HepG2 (cell line): ENCODE data around the gene TNFRSF25. TPM values are rescaled to one million over a fixed set of nuclear protein-coding genes. Genes with fewer than 3 reads are reported as not detected.
A peak's percentile ranks its signal among the peaks of the same experiment; 100 is the strongest.
"Not testable (repeated sequence)": the region's sequence is repeated elsewhere in the genome, so short reads cannot be mapped to it uniquely, and the experiment has no call there.

Source experiments
- ATAC-seq: fragments of 200-7000 bp; cut with Tn5 transposase; 3 replicates; pipeline ENCODE4 v1.9.1; 2020; ENCODE audit warnings: mild to moderate bottlenecking, moderate library complexity
- BruUV-seq: library from RNA; stranded (reverse); fragments of 400-500 nt; replicated peaks from 2 replicates; lab custom pipeline; 2021; lab: Mats Ljungman, UMichigan
- CTCF ChIA-PET: fragments of 300-600 bp; formaldehyde crosslinking; extraction: SDS; loops from one replicate; lab custom pipeline; 2021; ENCODE audit warnings: low total read pairs, inconsistent platforms, low intra/inter-chr PET ratio; lab: Yijun Ruan, JAX
- POLR2A ChIA-PET: fragments of 350-600 bp; sonication (Branson Sonifier 250); formaldehyde crosslinking; loops from one replicate; lab custom pipeline; 2020; ENCODE audit warnings: antibody characterized with exemption, inconsistent platforms; lab: Yijun Ruan, JAX
- DNase-seq: peaks from one replicate; pipeline ENCODE4 v3.0.0-alpha.2; 2015; ENCODE audit warnings: low spot score
- FAIRE-seq: peaks from 3 replicates; lab custom pipeline; 2011; peaks lifted over from hg19 to GRCh38; lab: Jason Lieb, UNC
- H2AFZ ChIP-seq: one replicate; pipeline ENCODE4 v1.6.1; 2011; ENCODE audit warnings: low read length, inconsistent platforms
- H3K27ac ChIP-seq: fragments of 300-600 bp; 3 replicates; pipeline ENCODE4 v1.8.0; 2011; ENCODE audit warnings: mixed run types, mild to moderate bottlenecking, mixed read lengths, low read length, inconsistent platforms; ENCODE audit not compliant: insufficient read depth; ENCODE audit errors: extremely low read length
- H3K27me3 ChIP-seq, 2 experiments: fragments of 200-600 bp in 1 of 2; 2 replicates in 1 of 2; 3 replicates in 1 of 2; pipeline versions ENCODE4 v1.6.0 to v1.8.0; 2011; ENCODE audit warnings: low read length in 2 of 2, mild to moderate bottlenecking in 2 of 2, moderate library complexity in 2 of 2, inconsistent platforms in 1 of 2; ENCODE audit not compliant: insufficient read depth in 2 of 2, control insufficient read depth in 1 of 2
- H3K36me3 ChIP-seq, 2 experiments: fragments of 200-600 bp in 1 of 2; replicated peaks in 1 of 2; 2 replicates in 1 of 2; 3 replicates in 1 of 2; pipeline versions ENCODE4 v1.5.1 to v1.8.0; 2011; ENCODE audit warnings: low read length in 2 of 2, inconsistent platforms in 1 of 2; ENCODE audit not compliant: insufficient read depth in 2 of 2, control insufficient read depth in 1 of 2
- H3K4me1 ChIP-seq: 2 replicates; pipeline ENCODE4 v1.5.1; 2012; ENCODE audit warnings: low read length, inconsistent platforms; ENCODE audit not compliant: insufficient read depth
- H3K4me2 ChIP-seq: 2 replicates; pipeline ENCODE4 v1.6.0; 2011; ENCODE audit warnings: low read depth, low read length, inconsistent platforms
- H3K4me3 ChIP-seq, 3 experiments: fragments of 200-600 bp in 1 of 3; sonication (generic), shearing (Covaris generic) in 1 of 3; replicated peaks in 1 of 3; 2 replicates each; pipeline ENCODE4 v1.5.1; 2011 to 2016; ENCODE audit warnings: low read length in 3 of 3, inconsistent platforms in 2 of 3, low read depth in 2 of 3, mild to moderate bottlenecking in 2 of 3, control low read depth in 1 of 3, mixed read lengths in 1 of 3; ENCODE audit not compliant: insufficient read depth in 1 of 3
- H3K79me2 ChIP-seq: one replicate; pipeline ENCODE4 v1.6.1; 2011; ENCODE audit warnings: low read length, inconsistent platforms; ENCODE audit not compliant: insufficient read depth
- H3K9ac ChIP-seq: 2 replicates; pipeline ENCODE4 v1.6.0; 2011; ENCODE audit warnings: mild to moderate bottlenecking, low read depth, low read length, inconsistent platforms; ENCODE audit not compliant: insufficient read depth
- H3K9me3 ChIP-seq: 2 replicates; pipeline ENCODE4 v1.5.1; 2012; ENCODE audit warnings: mild to moderate bottlenecking, low read length
- H4K20me1 ChIP-seq: 2 replicates; pipeline ENCODE4 v1.6.0; 2011; ENCODE audit warnings: inconsistent platforms, mild to moderate bottlenecking, low read length, moderate library complexity; ENCODE audit not compliant: insufficient read depth
- NR2F1 ChIP-seq, 2 experiments: fragments of 450-650 bp in 1 of 2; formaldehyde crosslinking in 1 of 2; IDR thresholded peaks; 2 replicates each; pipeline versions ENCODE4 v1.5.0 to v1.6.1; 2016 to 2020; ENCODE audit warnings: mild to moderate bottlenecking in 1 of 2, missing compliant biosample characterization in 1 of 2, missing genetic modification reagents in 1 of 2, moderate library complexity in 1 of 2
- NR2F6 ChIP-seq, 2 experiments: IDR thresholded peaks; 2 replicates each; pipeline ENCODE4 v1.6.1; 2016; ENCODE audit warnings: antibody characterized with exemption in 1 of 2, mild to moderate bottlenecking in 1 of 2
- ZNF281 ChIP-seq: sonication (generic); formaldehyde crosslinking; IDR thresholded peaks from 2 replicates; pipeline ENCODE4 v1.4.0; 2020; ENCODE audit warnings: missing genetic modification reagents, borderline replicate concordance
- ZNF629 ChIP-seq: sonication (generic); formaldehyde crosslinking; conservative IDR thresholded peaks from 2 replicates; pipeline ENCODE4 v1.5.0; 2020; ENCODE audit warnings: missing genetic modification reagents
- ZNF768 ChIP-seq: sonication (generic); formaldehyde crosslinking; IDR thresholded peaks from 2 replicates; pipeline ENCODE4 v1.4.0; 2020; ENCODE audit warnings: missing genetic modification reagents
- ZNF770 ChIP-seq: sonication (generic); formaldehyde crosslinking; IDR thresholded peaks from 2 replicates; pipeline ENCODE4 v1.5.0; 2020; ENCODE audit warnings: mild to moderate bottlenecking, missing genetic modification reagents
- WGBS: methylation state at CpG from one replicate; pipeline ENCODE4 v1.1.6; 2017; ENCODE audit warnings: low lambda C conversion rate; 5-methylcytosine and 5-hydroxymethylcytosine counted together
- in situ Hi-C: cut with HindIII; loops from 2 replicates; pipeline ENCODE4 v1.10.0; 2017; ENCODE audit warnings: low pct_unique_long_range_greater_than_20kb; ENCODE audit not compliant: extremely low pct_ligation_motif_present
- intact Hi-C: fragments of 100-400 bp; cut with micrococcal nuclease; formaldehyde crosslinking; loops from one replicate; pipeline ENCODE4 v1.10.0; 2022; ENCODE audit not compliant: unreplicated experiment
- polyA plus RNA-seq, 8 experiments: library from polyadenylated mRNA; depleted of rRNA in 3 of 8; stranded (reverse) in 7 of 8; unstranded in 1 of 8; fragments of >200 nt; fragmentation: Illumina TruSeq in 4 of 8; extraction: Trizol in 4 of 8; gene quantifications; 2 replicates each; pipeline versions ENCODE4 v1.2.1 to v1.2.3, GENCODE V29; 2011 to 2016; ENCODE audit warnings: low read depth in 4 of 8, missing spikeins in 1 of 8, mixed read lengths in 1 of 8; ENCODE audit not compliant: insufficient read depth in 1 of 8
- total RNA-seq, 5 experiments: library from RNA; depleted of rRNA; stranded (reverse); fragments of >200 nt; fragmentation: Illumina TruSeq; extraction: Trizol; gene quantifications; 2 replicates each; pipeline ENCODE4 v1.2.3, GENCODE V29; 2016; ENCODE audit warnings: low read depth in 1 of 5

The TNFRSF25 gene
- total and polyA plus RNA-seq, 2 of the 13 experiments (the other 11 are each of a cell fraction or from before 2014, with no cell fraction given): 1.4 to 1.5 TPM

DNA sequence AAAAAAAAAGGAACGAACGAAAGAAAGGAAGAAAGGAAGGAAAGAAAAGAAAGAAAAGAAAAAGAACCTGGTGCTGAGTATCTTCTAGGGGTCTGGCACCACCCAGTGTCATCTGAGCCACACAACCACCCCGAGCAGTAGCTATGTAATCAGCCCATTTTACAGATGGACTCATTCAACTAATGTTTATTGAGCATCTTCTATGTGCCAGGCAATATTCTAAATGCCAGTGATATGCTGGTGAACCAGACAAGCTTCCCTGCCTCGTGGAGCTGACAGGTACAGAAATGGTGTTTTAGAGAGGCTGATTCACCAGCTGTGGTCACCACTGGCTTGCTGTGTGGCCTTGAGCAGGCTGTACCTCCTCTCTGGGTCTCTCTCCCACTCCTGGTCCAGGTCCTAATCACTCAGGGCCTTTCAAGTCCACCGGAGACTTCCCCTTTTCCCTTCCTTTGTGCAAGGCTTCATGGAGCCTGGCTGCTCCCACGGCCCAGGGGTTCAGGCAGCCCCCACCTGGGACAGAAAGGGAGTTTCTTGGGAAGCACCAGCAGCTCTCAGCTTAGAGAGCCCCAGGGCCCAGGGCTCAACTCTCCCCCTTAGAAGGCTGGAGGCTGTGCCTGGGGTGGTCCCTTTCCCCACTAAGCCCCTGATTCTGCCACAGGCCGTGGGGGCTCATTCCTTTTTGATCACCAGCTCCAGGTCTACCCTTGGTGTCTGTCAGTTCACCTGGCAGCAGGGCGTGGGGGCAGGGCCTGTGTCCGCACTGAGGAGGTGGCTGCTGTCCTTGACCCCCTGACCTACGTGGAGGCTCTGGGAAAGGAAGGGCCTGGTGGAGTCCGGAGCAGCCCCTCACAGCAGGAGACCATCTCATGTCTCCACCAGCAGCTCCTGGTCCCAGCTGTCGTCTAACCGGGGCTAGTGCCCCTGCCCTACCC lies 34.1 kb downstream of the TNFRSF25 start:
- POLR2A ChIA-PET, intact Hi-C loops, H3K79me2 ChIP-seq, H2AFZ ChIP-seq, H3K27ac ChIP-seq, in situ Hi-C loops, DNase-seq, BruUV-seq, H3K4me3 ChIP-seq, CTCF ChIA-PET, H3K9me3 ChIP-seq, H3K36me3 ChIP-seq, H4K20me1 ChIP-seq, H3K9ac ChIP-seq: not testable (repeated sequence)
- peak; percentile 32 for FAIRE-seq
- Histone ChIP-seq H3K4me2 (peak overlapping the region; percentile 27), H3K4me1 (peaks cover 21% of the 10 kb centered on the region), H3K27me3 (peaks cover 18 to 64% of the 10 kb centered on the region in 2 experiments)
- TF ChIP-seq ZNF770 (CRISPR knock-in tag): 0 out of 2 replicates have a peak, but pooled peaks have one; percentile 13
- peak in 1 of 2 experiments; percentile 53; a peak in 1 of 4 replicates for TF ChIP-seq NR2F1 (CRISPR knock-in tag; IDR thresholded peaks at IDR 0.05)
- TF ChIP-seq ZNF629 (CRISPR knock-in tag): peak; percentile 66
- TF ChIP-seq NR2F6 (IDR thresholded peaks at IDR 0.05): peak; percentile 65
- peak; percentile 86 for TF ChIP-seq NR2F6 (CRISPR knock-in tag; IDR thresholded peaks at IDR 0.05)
- TF ChIP-seq ZNF281 (CRISPR knock-in tag): peak; percentile 47; the same call in 1 of the 2 replicates
- peak; percentile 58 for TF ChIP-seq ZNF768 (CRISPR knock-in tag)
- peak; percentile 16; the same call in 2 of the 3 replicates for ATAC-seq
- WGBS: 4% methylated on average over 6 of the region's 13 CpGs
